Activated naive CD8-positive, alpha-beta T cell (primary cell): Measurements from ENCODE around the gene ABCF3.
A peak's percentile ranks its signal among the peaks of the same experiment; 100 is the strongest.
"Not testable (repeated sequence)": the region's sequence is repeated elsewhere in the genome, so short reads cannot be mapped to it uniquely, and the experiment has no call there.

Source experiments
- H3K27ac Mint-ChIP-seq: one replicate; pipeline ENCODE4 v1.8.0; 2021; ENCODE audit warnings: mixed read lengths
- H3K27me3 Mint-ChIP-seq: one replicate; pipeline ENCODE4 v1.8.0; 2021; ENCODE audit warnings: mixed read lengths
- H3K36me3 Mint-ChIP-seq: one replicate; pipeline ENCODE4 v1.8.0; 2021; ENCODE audit warnings: mixed read lengths
- H3K4me1 Mint-ChIP-seq: one replicate; pipeline ENCODE4 v1.8.0; 2021; ENCODE audit warnings: low read depth, mixed read lengths
- H3K4me3 Mint-ChIP-seq: one replicate; pipeline ENCODE4 v1.8.0; 2021; ENCODE audit warnings: mild to moderate bottlenecking, mixed read lengths
- H3K9me3 Mint-ChIP-seq: one replicate; pipeline ENCODE4 v1.8.0; 2021; ENCODE audit warnings: low read depth, mixed read lengths

The ABCF3 gene

GRCh38 chr3:184186184-184186901 lies at the start of gene ABCF3:
ABCF3 (plus strand) TSS chr3:184186199; CDS start chr3:184186208, 9 bp downstream.
- Mint-ChIP-seq H3K9me3 (no peaks in the 10 kb centered on the region), H3K27me3 (no peaks in the 10 kb centered on the region), H3K27ac (peak within 1 kb of the TSS; percentile 90), H3K4me3 (peak within 1 kb of the TSS; percentile 98), H3K36me3 (peaks cover 9% of the 10 kb centered on the region), H3K4me1 (peaks cover 35% of the 10 kb centered on the region)

DNA sequence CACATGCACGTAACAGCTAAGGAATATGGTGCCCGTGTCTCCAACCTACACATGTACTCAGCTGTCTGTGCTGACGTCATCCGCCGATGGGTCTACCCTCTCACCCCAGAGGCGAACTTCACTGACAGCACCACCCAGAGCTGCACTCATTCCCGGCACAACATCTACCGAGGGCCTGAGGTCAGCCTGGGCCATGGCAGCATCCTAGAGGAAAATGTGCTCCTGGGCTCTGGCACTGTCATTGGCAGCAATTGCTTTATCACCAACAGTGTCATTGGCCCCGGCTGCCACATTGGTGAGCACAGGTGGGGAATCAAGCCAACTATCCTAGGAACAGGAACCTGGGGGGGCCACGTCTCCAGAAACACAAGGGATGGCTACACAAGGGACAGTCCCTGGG lies 45.6 kb upstream of the ABCF3 start:
- Mint-ChIP-seq H3K27me3 (no peaks in the 10 kb centered on the region), H3K9me3 (no peaks in the 10 kb centered on the region), H3K4me3 (no peak overlapping the region), H3K4me1 (peaks cover 19% of the 10 kb centered on the region), H3K27ac (no peak overlapping the region), H3K36me3 (peaks cover 2% of the 10 kb centered on the region)

DNA sequence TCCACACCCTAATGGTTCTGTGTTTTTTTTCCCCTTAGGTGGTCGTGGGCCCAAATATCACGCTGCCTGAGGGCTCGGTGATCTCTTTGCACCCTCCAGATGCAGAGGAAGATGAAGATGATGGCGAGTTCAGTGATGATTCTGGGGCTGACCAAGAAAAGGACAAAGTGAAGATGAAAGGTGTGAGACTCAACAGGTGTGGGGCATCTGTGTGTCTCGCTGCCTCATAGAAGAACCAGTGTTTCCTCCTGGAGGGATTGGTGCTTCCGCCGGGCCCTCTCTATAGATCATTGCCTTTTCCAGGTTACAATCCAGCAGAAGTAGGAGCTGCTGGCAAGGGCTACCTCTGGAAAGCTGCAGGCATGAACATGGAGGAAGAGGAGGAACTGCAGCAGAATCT lies 43.8 kb upstream of the ABCF3 start:
- no peak overlapping the region for H3K4me3 Mint-ChIP-seq
- H3K4me1 Mint-ChIP-seq, result peaks cover 7% of the 10 kb centered on the region
- no peaks in the 10 kb centered on the region for H3K27me3 Mint-ChIP-seq
- H3K9me3 Mint-ChIP-seq, result no peaks in the 10 kb centered on the region
- H3K27ac Mint-ChIP-seq, result no peak overlapping the region
- peaks cover 4% of the 10 kb centered on the region for H3K36me3 Mint-ChIP-seq

DNA sequence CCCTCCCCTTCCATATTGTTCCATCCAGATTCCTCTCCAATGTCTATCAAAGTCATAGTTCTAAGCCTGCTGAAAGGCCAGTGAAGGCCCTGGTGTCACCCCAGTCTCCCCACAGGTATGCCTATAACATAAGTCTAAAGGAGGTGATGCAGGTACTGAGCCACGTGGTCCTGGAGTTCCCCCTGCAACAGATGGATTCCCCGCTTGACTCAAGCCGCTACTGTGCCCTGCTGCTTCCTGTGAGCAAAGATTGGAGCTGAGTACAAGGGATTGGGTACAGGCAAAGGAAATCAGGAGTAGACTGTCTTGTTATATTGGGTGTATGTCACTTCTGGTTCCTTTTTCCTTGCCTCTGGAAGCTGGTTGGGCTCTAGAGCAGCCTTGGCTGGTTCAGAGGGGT lies 42.7 kb upstream of the ABCF3 start:
- no peak overlapping the region for H3K27ac Mint-ChIP-seq
- no peaks in the 10 kb centered on the region for H3K9me3 Mint-ChIP-seq
- no peaks in the 10 kb centered on the region for H3K4me1 Mint-ChIP-seq
- H3K4me3 Mint-ChIP-seq, result no peak overlapping the region
- peaks cover 2% of the 10 kb centered on the region for H3K36me3 Mint-ChIP-seq
- no peaks in the 10 kb centered on the region for H3K27me3 Mint-ChIP-seq

DNA sequence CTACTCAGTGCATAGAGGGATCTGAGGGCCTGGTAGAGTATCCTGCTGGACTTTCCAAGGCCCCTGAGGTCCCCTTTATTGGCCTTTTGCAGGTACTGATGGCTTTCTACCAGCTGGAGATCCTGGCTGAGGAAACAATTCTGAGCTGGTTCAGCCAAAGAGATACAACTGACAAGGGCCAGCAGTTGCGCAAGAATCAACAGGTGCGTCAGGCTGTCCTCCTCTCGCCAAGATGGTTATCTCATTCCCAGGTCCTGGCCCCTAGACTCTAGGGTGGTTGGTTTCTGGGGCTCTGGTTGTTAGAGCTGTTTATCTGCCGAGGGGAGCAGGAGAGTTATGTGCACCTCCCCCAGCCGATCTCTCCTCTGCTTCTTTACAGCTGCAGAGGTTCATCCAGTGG lies 41.5 kb upstream of the ABCF3 start:
- Mint-ChIP-seq H3K4me3 (no peak overlapping the region), H3K27ac (no peak overlapping the region), H3K36me3 (peaks cover 2% of the 10 kb centered on the region), H3K9me3 (no peaks in the 10 kb centered on the region), H3K27me3 (no peaks in the 10 kb centered on the region), H3K4me1 (no peaks in the 10 kb centered on the region)

GRCh38 chr3:184145111-184145524 lies 40.9 kb upstream of the ABCF3 start:
- Mint-ChIP-seq H3K27me3 (no peaks in the 10 kb centered on the region), H3K36me3 (peaks cover 2% of the 10 kb centered on the region), H3K4me3 (no peak overlapping the region), H3K4me1 (no peaks in the 10 kb centered on the region), H3K9me3 (no peaks in the 10 kb centered on the region), H3K27ac (no peak overlapping the region)

GRCh38 chr3:184145751-184146270 lies 40.2 kb upstream of the ABCF3 start:
- Mint-ChIP-seq H3K36me3 (peaks cover 2% of the 10 kb centered on the region), H3K9me3 (no peaks in the 10 kb centered on the region), H3K27me3 (no peaks in the 10 kb centered on the region), H3K4me1 (no peaks in the 10 kb centered on the region), H3K4me3 (no peak overlapping the region), H3K27ac (no peak overlapping the region)

DNA sequence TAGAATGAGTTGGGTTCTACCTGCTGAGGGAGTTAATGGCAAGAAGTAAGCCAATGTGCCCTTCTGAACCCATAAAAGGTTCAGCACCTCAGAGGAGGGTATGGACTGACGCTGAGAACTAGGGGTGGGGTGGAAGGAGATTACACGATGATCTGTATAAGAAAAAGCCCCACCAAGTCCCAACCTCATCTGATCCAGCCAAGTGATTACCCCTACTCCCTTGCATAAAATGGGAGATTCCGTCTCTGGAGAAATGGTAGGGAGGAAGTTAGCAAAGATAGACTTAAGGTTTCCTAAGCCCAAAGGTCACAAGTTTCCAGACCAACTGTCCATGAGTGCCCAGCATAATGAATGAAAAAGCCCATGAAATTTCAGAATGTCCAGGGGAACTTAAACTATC lies 37.9 kb upstream of the ABCF3 start:
- Mint-ChIP-seq H3K4me3 (no peak overlapping the region), H3K9me3 (no peaks in the 10 kb centered on the region), H3K27me3 (no peaks in the 10 kb centered on the region), H3K4me1 (no peaks in the 10 kb centered on the region), H3K36me3 (peaks cover 2% of the 10 kb centered on the region), H3K27ac (no peak overlapping the region)

- H3K36me3 Mint-ChIP-seq, result peaks cover 2% of the 10 kb centered on the region
- H3K4me3 Mint-ChIP-seq, result no peak overlapping the region
- H3K4me1 Mint-ChIP-seq, result no peaks in the 10 kb centered on the region
- H3K9me3 Mint-ChIP-seq, result no peaks in the 10 kb centered on the region
- no peak overlapping the region for H3K27ac Mint-ChIP-seq
- no peaks in the 10 kb centered on the region for H3K27me3 Mint-ChIP-seq
Measured at GRCh38 chr3:184149123-184149522, 36.9 kb upstream of the ABCF3 start.

DNA sequence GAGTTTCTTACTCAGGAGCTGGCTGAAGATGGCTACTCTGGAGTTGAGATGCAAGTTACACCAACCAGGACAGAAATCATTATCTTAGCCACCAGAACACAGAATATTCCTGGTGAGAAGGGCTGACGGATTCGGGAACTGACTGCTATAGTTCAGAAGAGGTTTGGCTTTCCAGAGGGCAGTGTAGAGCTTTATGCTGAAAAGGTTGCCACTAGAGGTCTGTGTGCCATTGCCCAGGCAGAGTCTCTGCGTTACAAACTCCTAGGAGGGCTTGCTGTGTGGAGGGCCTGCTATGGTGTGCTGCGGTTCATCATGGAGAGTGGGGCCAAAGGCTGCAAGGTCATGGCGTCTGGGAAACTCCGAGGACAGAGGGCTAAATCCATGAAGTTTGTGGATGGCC lies 36.2 kb upstream of the ABCF3 start:
- not testable (repeated sequence) for H3K9me3 Mint-ChIP-seq

DNA sequence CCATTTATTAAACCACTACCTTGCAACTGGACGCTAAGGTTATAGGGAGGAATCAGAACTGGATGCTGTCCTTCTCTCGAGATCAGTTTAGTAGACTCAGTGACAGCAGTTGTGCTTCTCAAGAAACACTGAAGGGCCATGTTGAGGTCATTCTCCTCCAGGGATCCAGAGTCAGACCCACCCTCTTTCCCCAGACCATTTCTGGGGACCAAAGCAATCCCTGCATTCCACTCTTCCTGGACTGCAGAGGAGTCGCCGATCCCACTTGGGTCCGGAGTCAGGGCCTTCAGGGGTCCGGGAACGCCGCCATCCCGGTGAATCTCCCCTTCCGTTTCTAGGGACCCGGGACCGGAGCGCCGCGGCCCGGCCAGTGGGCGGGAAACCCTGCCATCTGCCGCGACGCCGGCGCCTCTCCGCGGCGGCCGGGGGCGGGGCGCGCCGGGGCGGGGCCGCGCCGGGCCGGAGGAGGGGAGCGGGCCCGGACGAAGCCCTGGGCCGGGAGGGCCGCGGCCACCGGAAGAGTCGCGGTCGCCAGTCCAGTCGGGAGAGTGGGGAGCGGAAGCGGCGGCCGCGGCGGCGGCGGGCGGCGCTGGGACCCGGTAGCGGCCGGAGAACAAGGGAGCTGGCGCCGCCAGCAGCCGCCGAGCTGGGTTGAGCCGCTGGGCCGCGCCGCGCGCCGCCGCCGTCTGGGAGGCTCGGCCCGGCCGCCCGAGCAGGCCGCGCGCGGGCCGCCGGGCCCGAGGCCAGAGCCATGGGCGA lies 30.9 kb upstream of the ABCF3 start, which contains the start of gene DVL3:
DVL3 (plus strand) TSS at position 493 of the 759 bp plus-strand sequence; CDS start at position 752, 259 bp downstream.
- Mint-ChIP-seq H3K9me3 (no peaks in the 10 kb centered on the region), H3K36me3 (no peaks in the 10 kb centered on the region), H3K27ac (peak within 1 kb of the TSS; percentile 58), H3K4me3 (peak within 1 kb of the TSS; percentile 94), H3K27me3 (no peaks in the 10 kb centered on the region), H3K4me1 (peaks cover 19% of the 10 kb centered on the region)

More for the DNA sequence above, 36.2 kb upstream of the ABCF3 start:
- not testable (repeated sequence) for H3K27me3 Mint-ChIP-seq, H3K27ac Mint-ChIP-seq, H3K36me3 Mint-ChIP-seq, H3K4me3 Mint-ChIP-seq, H3K4me1 Mint-ChIP-seq

GRCh38 chr3:184155644-184156521 lies 30.1 kb upstream of the ABCF3 start:
- H3K9me3 Mint-ChIP-seq, result no peaks in the 10 kb centered on the region
- H3K4me3 Mint-ChIP-seq, result peak overlapping the region; percentile 94
- H3K27ac Mint-ChIP-seq, result peak overlapping the region; percentile 58
- H3K4me1 Mint-ChIP-seq, result peaks cover 23% of the 10 kb centered on the region
- no peaks in the 10 kb centered on the region for H3K27me3 Mint-ChIP-seq
- no peaks in the 10 kb centered on the region for H3K36me3 Mint-ChIP-seq

DNA sequence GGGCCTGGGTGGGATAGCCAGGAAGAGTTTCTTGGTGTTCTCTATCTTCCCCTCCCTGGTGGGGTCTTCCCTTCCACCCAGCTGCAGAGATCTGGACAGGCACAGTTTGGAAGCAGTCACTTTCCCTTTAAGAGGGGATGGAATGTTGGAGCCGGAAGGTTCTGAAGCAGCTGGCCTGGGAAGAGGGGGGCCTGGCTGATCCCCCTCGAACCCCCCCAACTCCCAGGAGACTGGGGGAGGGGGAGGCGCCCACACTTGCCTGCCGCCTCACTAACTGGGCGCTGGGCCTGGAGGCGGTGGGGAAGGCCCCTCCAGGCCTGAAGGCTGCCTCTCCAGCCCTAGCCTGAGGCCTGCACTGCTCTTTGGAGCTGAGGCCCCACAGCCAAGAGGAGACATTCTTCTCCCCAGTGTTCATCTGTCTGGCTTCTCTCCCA lies 29.5 kb upstream of the ABCF3 start:
- Mint-ChIP-seq H3K27me3 (no peaks in the 10 kb centered on the region), H3K4me1 (peaks cover 25% of the 10 kb centered on the region), H3K27ac (peak overlapping the region; percentile 41), H3K9me3 (no peaks in the 10 kb centered on the region), H3K4me3 (peak overlapping the region; percentile 94), H3K36me3 (no peaks in the 10 kb centered on the region)

GRCh38 chr3:184157206-184157605 lies 28.8 kb upstream of the ABCF3 start:
- H3K27me3 Mint-ChIP-seq, result no peaks in the 10 kb centered on the region
- no peaks in the 10 kb centered on the region for H3K36me3 Mint-ChIP-seq
- peaks cover 28% of the 10 kb centered on the region for H3K4me1 Mint-ChIP-seq
- H3K9me3 Mint-ChIP-seq, result no peaks in the 10 kb centered on the region
- H3K4me3 Mint-ChIP-seq, result peak overlapping the region; percentile 94
- H3K27ac Mint-ChIP-seq, result peak overlapping the region; percentile 24
